Colonic mucosa (tissue), 4 donors: ENCODE measurements around the gene ZKSCAN4. TPM values are rescaled to one million over a fixed set of nuclear protein-coding genes. Genes with fewer than 3 reads are reported as not detected.

Experiments used
- DNase-seq: peaks from one replicate; pipeline ENCODE4 v3.0.0-alpha.2; 2020
- H3K27ac ChIP-seq: fragments of 200-600 bp; one replicate; pipeline ENCODE4 v1.8.0; 2021
- H3K27me3 ChIP-seq: fragments of 200-600 bp; one replicate; pipeline ENCODE4 v1.8.0; 2021
- H3K36me3 ChIP-seq: fragments of 200-600 bp; one replicate; pipeline ENCODE4 v1.8.0; 2021
- H3K4me1 ChIP-seq: fragments of 200-600 bp; one replicate; pipeline ENCODE4 v1.8.0; 2021; ENCODE audit warnings: mild to moderate bottlenecking
- H3K4me3 ChIP-seq: fragments of 200-600 bp; one replicate; pipeline ENCODE4 v1.8.0; 2021
- H3K9ac ChIP-seq, 2 donors: one replicate each; pipeline ENCODE4 v1.7.0; 2013; ENCODE audit warnings: control low read depth in 2 of 2, low read depth in 2 of 2, low read length in 2 of 2
- H3K9me3 ChIP-seq: fragments of 200-600 bp; one replicate; pipeline ENCODE4 v1.8.0; 2021
- CTCF ChIP-seq: fragments of 200-600 bp; IDR thresholded peaks from one replicate; pipeline ENCODE4 v1.8.0; 2022; ENCODE audit warnings: antibody characterized with exemption, mild to moderate bottlenecking
- intact Hi-C: fragments of 100-400 bp; cut with DNase I; formaldehyde crosslinking; loops from one replicate; pipeline ENCODE4 v1.14.1; 2022
- total RNA-seq, 2 donors: library from RNA; stranded (reverse); fragmentation: NEBNext Ultra II Directional in 1 of 2; extraction: Animal tissue kit (Norgen Biotek cat#: 25700) in 1 of 2; gene quantifications; one replicate each; pipeline ENCODE4 v1.2.1, GENCODE V29; 2021
- donor health status: healthy.
- donor health status: DM: no; HTN: no; CAD: no.
- donor health status: DM: no; HTN: no; CAD: no.

ZKSCAN4 gene
- total RNA-seq, 2 donors from 2014 or later = 4.9 to 5.2 TPM

DNA sequence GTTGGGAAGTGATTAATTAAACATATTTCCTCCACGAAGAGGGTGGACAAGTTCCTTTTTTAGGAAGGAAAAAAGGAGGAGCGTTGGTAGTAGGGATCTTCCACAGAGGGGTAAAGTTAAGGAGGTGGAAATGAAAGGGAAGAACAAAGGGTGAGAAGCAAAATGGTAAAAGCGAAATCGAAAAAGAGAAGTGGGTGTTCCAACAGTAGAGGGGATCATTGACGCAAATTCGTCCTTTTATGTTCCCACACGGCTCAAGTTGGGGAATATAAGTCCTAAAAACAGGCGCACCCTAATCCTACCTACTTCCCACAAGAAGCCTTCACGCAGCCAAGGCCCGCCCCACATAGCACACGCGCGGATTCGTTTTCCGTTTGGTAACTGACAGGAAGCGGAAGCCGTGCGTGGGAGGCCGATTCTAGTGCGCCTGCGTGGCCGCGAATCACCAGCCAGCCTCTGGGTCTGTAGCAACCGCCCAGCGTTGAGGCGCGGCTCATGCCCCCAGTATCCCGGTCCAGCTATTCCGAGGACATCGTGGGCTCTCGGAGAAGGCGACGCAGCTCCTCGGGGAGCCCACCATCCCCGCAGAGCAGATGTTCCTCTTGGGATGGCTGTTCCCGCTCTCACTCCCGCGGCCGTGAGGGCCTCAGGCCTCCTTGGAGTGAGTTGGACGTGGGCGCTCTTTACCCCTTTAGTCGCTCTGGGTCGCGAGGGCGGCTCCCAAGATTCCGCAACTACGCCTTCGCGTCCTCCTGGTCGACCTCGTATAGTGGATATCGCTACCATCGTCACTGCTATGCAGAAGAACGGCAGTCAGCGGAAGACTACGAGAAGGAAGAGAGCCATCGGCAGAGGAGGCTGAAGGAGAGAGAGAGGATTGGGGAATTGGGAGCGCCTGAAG lies 7.1 kb upstream of the ZKSCAN4 start, which contains the start of gene NKAPL:
Gene NKAPL, plus strand, starts transcription at position 421 of the 901 bp plus-strand sequence. Its CDS starts 75 bp downstream, at position 496.
- no peaks in the 10 kb centered on the region for H3K9me3 ChIP-seq
- H3K27ac ChIP-seq = no peak within 1 kb of the TSS
- intact Hi-C loops = loop anchor here (10.0 kb wide), 1 partner anchor 124 kb away; no protein-coding TSS in a partner anchor
- no peak within 1 kb of the TSS for H3K9ac ChIP-seq
- no peaks in the 10 kb centered on the region for H3K36me3 ChIP-seq
- no peaks in the 10 kb centered on the region for H3K4me1 ChIP-seq
- H3K27me3 ChIP-seq = no peaks in the 10 kb centered on the region
- no peak for TF ChIP-seq CTCF
- DNase-seq = peak; percentile 45
- no peak within 1 kb of the TSS for H3K4me3 ChIP-seq

DNA sequence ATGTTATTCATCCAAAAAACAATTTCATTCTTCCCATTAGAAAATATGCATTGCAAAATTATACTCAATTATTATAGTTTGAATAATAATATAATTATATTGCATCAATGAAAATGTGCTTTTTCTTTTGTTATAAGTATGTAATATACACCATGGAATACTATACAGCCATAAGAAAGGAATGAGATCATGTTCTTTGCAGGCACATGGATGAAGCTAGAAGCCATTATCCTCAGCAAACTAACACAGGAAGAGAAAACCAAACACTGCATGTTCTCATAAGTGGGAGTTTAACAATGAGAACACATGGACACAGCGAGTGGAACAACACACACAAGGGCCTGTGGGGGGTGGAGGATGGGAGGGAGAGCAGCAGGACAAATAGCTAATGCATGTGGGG lies 5.0 kb upstream of the ZKSCAN4 start:
- intact Hi-C loops = loop anchor here (10.0 kb wide), 1 partner anchor 122 kb away; no protein-coding TSS in a partner anchor

GRCh38 chr6:28254121-28254519 lies 2.1 kb upstream of the ZKSCAN4 start:
- Histone ChIP-seq H3K27ac (no peak overlapping the region), H3K4me3 (no peak overlapping the region), H3K36me3 (no peaks in the 10 kb centered on the region), H3K27me3 (no peaks in the 10 kb centered on the region), H3K9me3 (no peaks in the 10 kb centered on the region), H3K9ac (no peak overlapping the region), H3K4me1 (peaks cover 6% of the 10 kb centered on the region)
- intact Hi-C loops = loop anchor here (10.0 kb wide), 1 partner anchor 119 kb away; no protein-coding TSS in a partner anchor
- TF ChIP-seq CTCF = no peak
- no peak for DNase-seq

More for the DNA sequence above, 5.0 kb upstream of the ZKSCAN4 start:
- no peaks in the 10 kb centered on the region for H3K36me3 ChIP-seq
- no peak overlapping the region for H3K27ac ChIP-seq
- H3K9me3 ChIP-seq = no peaks in the 10 kb centered on the region
- no peak overlapping the region for H3K4me3 ChIP-seq
- no peak for TF ChIP-seq CTCF
- no peaks in the 10 kb centered on the region for H3K27me3 ChIP-seq
- H3K9ac ChIP-seq = no peak overlapping the region
- H3K4me1 ChIP-seq = no peaks in the 10 kb centered on the region
- no peak for DNase-seq

DNA sequence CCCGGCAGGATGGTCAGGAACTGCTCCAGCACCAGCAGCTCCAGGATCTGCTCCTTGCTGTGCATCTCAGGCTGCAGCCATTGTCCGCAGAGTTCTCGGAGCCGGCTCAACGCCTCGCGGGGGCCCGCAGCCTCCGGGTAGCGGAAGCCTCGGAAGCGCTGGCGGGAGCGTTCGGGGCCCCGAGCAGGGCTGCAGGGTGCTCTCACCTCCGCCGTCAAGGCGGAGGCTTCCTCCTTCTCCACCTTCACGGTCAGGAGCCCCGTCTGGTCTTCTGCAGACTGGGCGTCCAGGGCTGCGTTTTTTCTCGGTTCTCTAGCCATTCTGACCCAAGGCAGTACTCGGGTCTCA lies 434 bp downstream of the ZKSCAN4 start:
- Histone ChIP-seq H3K4me1 (peaks cover 6% of the 10 kb centered on the region), H3K4me3 (peak overlapping the region; percentile 87), H3K27ac (peak overlapping the region; percentile 49), H3K27me3 (no peaks in the 10 kb centered on the region), H3K9ac (peak overlapping the region; percentile 56 to 90), H3K36me3 (no peaks in the 10 kb centered on the region), H3K9me3 (no peaks in the 10 kb centered on the region)
- DNase-seq = no peak
- intact Hi-C loops = loop anchor here (10.0 kb wide), 1 partner anchor 117 kb away; no protein-coding TSS in a partner anchor
- no peak for TF ChIP-seq CTCF

DNA sequence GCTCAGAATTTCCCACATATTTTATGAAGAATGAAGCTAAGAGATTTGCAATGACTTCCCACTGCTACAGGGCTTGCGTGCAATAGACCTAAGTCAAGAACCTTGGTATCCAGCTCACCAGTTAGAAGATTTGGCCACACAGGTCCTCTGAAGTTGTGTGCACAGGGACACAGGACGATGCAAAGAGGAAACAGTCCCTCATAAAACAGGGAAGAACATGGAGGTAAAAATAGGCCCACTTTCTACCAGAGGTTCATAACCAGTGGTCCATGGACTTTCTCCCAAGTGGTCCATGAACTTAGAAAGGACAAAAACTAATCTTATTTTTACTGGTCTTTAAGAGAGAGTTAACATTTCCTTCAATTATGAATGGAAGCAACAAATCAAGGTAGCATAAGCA lies 1.3 kb downstream of the ZKSCAN4 start:
- DNase-seq = no peak
- intact Hi-C loops = loop anchor here (10.0 kb wide), 1 partner anchor 116 kb away; no protein-coding TSS in a partner anchor
- Histone ChIP-seq H3K36me3 (no peaks in the 10 kb centered on the region), H3K9me3 (no peaks in the 10 kb centered on the region), H3K27ac (no peak overlapping the region), H3K4me3 (no peak overlapping the region), H3K4me1 (peaks cover 6% of the 10 kb centered on the region), H3K27me3 (no peaks in the 10 kb centered on the region), H3K9ac (no peak overlapping the region)
- no peak for TF ChIP-seq CTCF
